ENCODE results near the gene ADGRE3. TPM values are rescaled to one million over a fixed set of nuclear protein-coding genes. Genes with fewer than 3 reads are reported as not detected.

ADGRE3 gene
- total and polyA plus RNA-seq, 2 of the 4 experiments (the other 2 are of a cell fraction): not detected

- POLR2A ChIA-PET (ENCODE audit: unreplicated experiment): no interaction called here
- Histone ChIP-seq H2AK9ac (replicated peaks; ENCODE audit: low read depth, low read length, poor library complexity) (no peak overlapping the region), H3K36me3 (ENCODE audit: control insufficient read depth, insufficient read depth, low read length) (no peaks in the 10 kb centered on the region), H3K14ac (replicated peaks; ENCODE audit: low read depth, low read length) (no peak overlapping the region), H4K20me1 (ENCODE audit: insufficient read depth, low read length) (no peaks in the 10 kb centered on the region), H2AK5ac (ENCODE audit: low read depth, low read length) (no peak overlapping the region), H3K27me3 (ENCODE audit: control insufficient read depth, insufficient read depth, low read length) (no peaks in the 10 kb centered on the region), H4K5ac (ENCODE audit: low read depth, low read length) (no peak overlapping the region), H2AFZ (replicated peaks; ENCODE audit: low read length, poor library complexity) (no peak overlapping the region), H3K18ac (ENCODE audit: low read depth, low read length) (no peak overlapping the region), H3K56ac (ENCODE audit: extremely low read depth, insufficient read depth, low read length) (no peak overlapping the region), H3K9ac (ENCODE audit: low read depth, low read length) (no peak overlapping the region), H3K9me3 (ENCODE audit: control insufficient read depth, insufficient read depth, low read length) (no peaks in the 10 kb centered on the region), H2BK15ac (ENCODE audit: low read depth, low read length) (no peak overlapping the region), H3K27ac (ENCODE audit: insufficient read depth, low read length) (no peak overlapping the region), H3K79me1 (ENCODE audit: low read depth in 1 of 2, low read length in 2 of 2) (no peaks in the 10 kb centered on the region), H4K8ac (ENCODE audit: low read depth in 2 of 2, low read length in 2 of 2) (no peak overlapping the region), H2BK20ac (ENCODE audit: low read depth, low read length) (no peak overlapping the region), H4K91ac (ENCODE audit: insufficient read depth, low read depth, low read length) (no peak overlapping the region), H3K4me3 (ENCODE audit: insufficient read depth, low read depth, low read length) (no peak overlapping the region), H2BK5ac (ENCODE audit: low read depth, low read length, poor library complexity, severe bottlenecking) (no peak overlapping the region), H3K4me1 (ENCODE audit: control insufficient read depth, insufficient read depth, low read length) (no peaks in the 10 kb centered on the region), H3K4ac (ENCODE audit: low read depth, low read length) (no peak overlapping the region), H3K9me1 (ENCODE audit: insufficient read depth, low read length) (no peaks in the 10 kb centered on the region), H3K23ac (ENCODE audit: low read depth, low read length) (no peak overlapping the region), H2BK120ac (ENCODE audit: low read depth, low read length) (no peak overlapping the region), H3K4me2 (ENCODE audit: low read depth, low read length) (no peak overlapping the region)
- dilution Hi-C loops (cut with HindIII; ENCODE audit: low sequenced_read_pairs, unreplicated experiment): no loop called here
- CTCF ChIA-PET: no interaction called here
- in situ Hi-C loops (cut with MboI; ENCODE audit: low sequenced_read_pairs): no loop called here
- BruUV-seq (replicated peaks): no TSS peak
- TF ChIP-seq RAD21 (IDR thresholded peaks at IDR 0.05; ENCODE audit: low read length): no peak
- TF ChIP-seq CTCF (conservative IDR thresholded peaks at IDR 0.05; ENCODE audit: low read depth, low read length): no peak
- TF ChIP-seq NFE2L2 (IDR thresholded peaks at IDR 0.05; ENCODE audit: low read depth, low read length): no peak
- TF ChIP-seq CHD1 (IDR thresholded peaks at IDR 0.05; ENCODE audit: low read depth, low read length): no peak
- TF ChIP-seq BHLHE40 (IDR thresholded peaks at IDR 0.05; ENCODE audit: low read depth, low read length): no peak
- TF ChIP-seq POLR2A (IDR thresholded peaks at IDR 0.05; ENCODE audit: low read depth, low read length): no peak
- no peak for TF ChIP-seq MAZ (IDR thresholded peaks at IDR 0.05; ENCODE audit: borderline replicate concordance, low read depth, low read length)
- no peak for DNase-seq
- intact Hi-C loops (cut with micrococcal nuclease): no loop called here
- no CpG with 5 or more reads among the region's 3 CpGs for WGBS, 2 experiments (ENCODE audit: extremely low coverage in 2 of 2, insufficient read length in 1 of 2)
- ATAC-seq (ENCODE audit: low read depth): no peak
Observed at GRCh38 chr19:14672188-14672872, 2.3 kb downstream of the ADGRE3 start.
